ENCODE data around the gene PCDHGA8. TPM values are rescaled to one million over a fixed set of nuclear protein-coding genes. Genes with fewer than 3 reads are reported as not detected.
"Not testable (repeated sequence)": the region's sequence is repeated elsewhere in the genome, so short reads cannot be mapped to it uniquely, and the experiment has no call there.

Gene PCDHGA8
- total RNA-seq, 2 experiments from 2014 or later, result not detected

DNA sequence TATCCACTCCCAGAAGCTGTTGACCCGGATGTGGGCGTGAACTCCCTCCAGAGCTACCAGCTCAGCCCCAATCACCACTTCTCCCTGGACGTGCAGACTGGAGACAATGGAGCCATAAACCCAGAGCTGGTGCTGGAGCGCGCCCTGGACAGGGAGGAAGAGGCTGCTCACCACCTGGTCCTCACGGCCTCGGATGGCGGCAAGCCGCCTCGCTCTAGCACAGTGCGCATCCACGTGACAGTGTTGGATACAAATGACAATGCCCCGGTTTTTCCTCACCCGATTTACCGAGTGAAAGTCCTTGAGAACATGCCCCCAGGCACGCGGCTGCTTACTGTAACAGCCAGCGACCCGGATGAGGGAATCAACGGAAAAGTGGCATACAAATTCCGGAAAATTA lies 834 bp downstream of the PCDHGA8 start:
- H3K4me1 Mint-ChIP-seq (ENCODE audit: low read depth), result no peaks in the 10 kb centered on the region
- peaks cover 34% of the 10 kb centered on the region for H3K27me3 Mint-ChIP-seq (ENCODE audit: low read depth)
- H3K27ac Mint-ChIP-seq, result no peak overlapping the region
- H3K9me3 Mint-ChIP-seq (ENCODE audit: insufficient read depth), result peaks cover 39% of the 10 kb centered on the region
- ATAC-seq (no peak), DNase-seq (no peak)
- no peak overlapping the region for H3K4me3 Mint-ChIP-seq
- peaks cover 9% of the 10 kb centered on the region for H3K36me3 Mint-ChIP-seq (ENCODE audit: low read depth)
- POLR2A ChIA-PET, result no interaction called here
- CTCF ChIA-PET, result interaction anchor here (1.0 to 2.2 kb wide), 4 partner anchors 20 to 120 kb away, joined by 3 to 8 read pairs (median 6); partner anchors contain the start of genes PCDHGA10, PCDHGA11 and PCDHGA12

DNA sequence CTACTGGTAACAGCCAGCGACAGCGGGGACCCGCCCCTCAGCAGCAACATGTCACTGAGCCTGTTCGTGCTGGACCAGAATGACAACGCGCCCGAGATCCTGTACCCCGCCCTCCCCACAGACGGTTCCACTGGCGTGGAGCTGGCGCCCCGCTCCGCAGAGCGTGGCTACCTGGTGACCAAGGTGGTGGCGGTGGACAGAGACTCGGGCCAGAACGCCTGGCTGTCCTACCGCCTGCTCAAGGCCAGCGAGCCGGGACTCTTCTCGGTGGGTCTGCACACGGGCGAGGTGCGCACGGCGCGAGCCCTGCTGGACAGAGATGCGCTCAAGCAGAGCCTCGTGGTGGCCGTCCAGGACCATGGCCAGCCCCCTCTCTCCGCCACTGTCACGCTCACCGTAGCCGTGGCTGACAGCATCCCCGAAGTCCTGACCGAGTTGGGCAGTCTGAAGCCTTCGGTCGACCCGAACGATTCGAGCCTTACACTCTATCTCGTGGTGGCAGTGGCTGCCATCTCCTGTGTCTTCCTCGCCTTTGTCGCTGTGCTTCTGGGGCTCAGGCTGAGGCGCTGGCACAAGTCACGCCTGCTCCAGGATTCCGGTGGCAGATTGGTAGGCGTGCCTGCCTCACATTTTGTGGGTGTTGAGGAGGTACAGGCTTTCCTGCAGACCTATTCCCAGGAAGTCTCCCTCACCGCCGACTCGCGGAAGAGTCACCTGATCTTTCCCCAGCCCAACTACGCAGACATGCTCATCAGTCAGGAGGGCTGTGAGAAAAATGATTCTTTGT lies 2.2 kb downstream of the PCDHGA8 start:
- peaks cover 35% of the 10 kb centered on the region for H3K27me3 Mint-ChIP-seq (ENCODE audit: low read depth)
- peaks cover 15% of the 10 kb centered on the region for H3K36me3 Mint-ChIP-seq (ENCODE audit: low read depth)
- peaks cover 38% of the 10 kb centered on the region for H3K9me3 Mint-ChIP-seq (ENCODE audit: insufficient read depth)
- H3K27ac Mint-ChIP-seq; H3K4me1 Mint-ChIP-seq (ENCODE audit: low read depth); POLR2A ChIA-PET; ATAC-seq; DNase-seq; H3K4me3 Mint-ChIP-seq: not testable (repeated sequence)
- CTCF ChIA-PET, result interaction anchor here (1.0 to 3.7 kb wide), 4 partner anchors 19 to 172 kb away, joined by 3 to 17 read pairs (median 4); partner anchors contain the start of gene PCDHGA10

DNA sequence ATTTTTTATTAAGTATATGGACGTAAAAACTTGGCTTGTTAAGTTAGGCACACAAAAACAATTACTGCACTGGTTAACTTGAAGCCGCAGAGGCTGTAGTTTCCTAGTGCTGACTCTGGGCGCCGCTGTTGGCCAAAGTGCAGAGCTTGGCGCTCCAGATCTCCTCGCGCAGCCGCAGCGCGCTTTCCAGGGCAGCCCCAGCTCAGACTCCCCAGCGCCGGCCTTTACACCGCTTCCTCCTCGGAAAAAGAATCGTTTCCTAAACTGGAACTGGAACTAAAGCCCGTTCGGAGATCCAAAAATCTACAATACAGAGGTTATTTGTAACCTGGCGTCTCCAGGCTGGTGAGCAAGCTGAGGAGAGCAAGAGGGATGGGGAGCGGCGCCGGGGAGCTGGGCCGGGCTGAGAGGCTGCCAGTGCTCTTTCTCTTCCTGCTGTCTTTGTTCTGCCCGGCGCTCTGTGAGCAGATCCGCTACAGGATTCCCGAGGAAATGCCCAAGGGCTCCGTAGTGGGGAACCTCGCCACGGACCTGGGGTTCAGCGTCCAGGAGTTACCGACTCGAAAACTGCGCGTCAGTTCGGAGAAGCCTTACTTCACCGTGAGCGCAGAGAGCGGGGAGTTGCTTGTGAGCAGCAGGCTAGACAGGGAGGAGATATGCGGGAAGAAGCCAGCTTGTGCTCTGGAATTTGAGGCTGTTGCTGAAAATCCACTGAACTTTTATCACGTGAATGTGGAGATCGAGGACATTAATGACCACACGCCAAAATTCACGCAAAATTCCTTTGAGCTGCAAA lies 5.5 kb downstream of the PCDHGA8 start, which contains the start of gene PCDHGB5:
PCDHGB5 (plus strand) TSS at position 192 of the 796 bp plus-strand sequence; CDS start at position 373, 181 bp downstream.
- H3K27ac Mint-ChIP-seq; H3K4me1 Mint-ChIP-seq (ENCODE audit: low read depth); POLR2A ChIA-PET: not testable (repeated sequence)
- H3K27me3 Mint-ChIP-seq (ENCODE audit: low read depth), result peaks cover 39% of the 10 kb centered on the region
- DNase-seq (peak; percentile 58), ATAC-seq (peak; percentile 65)
- peaks cover 31% of the 10 kb centered on the region for H3K9me3 Mint-ChIP-seq (ENCODE audit: insufficient read depth)
- peaks cover 13% of the 10 kb centered on the region for H3K36me3 Mint-ChIP-seq (ENCODE audit: low read depth)
- CTCF ChIA-PET, result interaction anchor here (0.9 to 3.7 kb wide), 12 partner anchors 9 to 166 kb away, joined by 3 to 17 read pairs (median 5); partner anchors contain the start of genes PCDHGA10, PCDHGA11, PCDHGA12 and PCDHGA5
- H3K4me3 Mint-ChIP-seq, result peak within 1 kb of the TSS; percentile 36

DNA sequence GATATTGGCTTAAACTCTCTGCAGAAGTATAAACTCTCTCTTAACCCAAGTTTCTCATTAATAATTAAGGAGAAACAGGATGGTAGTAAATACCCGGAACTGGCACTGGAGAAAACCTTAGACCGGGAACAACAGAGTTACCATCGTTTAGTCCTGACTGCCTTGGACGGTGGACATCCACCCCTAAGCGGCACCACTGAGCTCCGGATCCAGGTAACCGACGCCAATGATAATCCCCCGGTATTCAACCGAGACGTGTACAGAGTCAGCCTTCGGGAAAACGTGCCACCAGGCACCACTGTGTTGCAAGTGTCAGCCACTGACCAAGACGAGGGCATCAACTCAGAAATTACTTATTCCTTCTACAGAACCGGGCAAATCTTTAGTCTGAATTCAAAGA lies 6.2 kb downstream of the PCDHGA8 start:
- Mint-ChIP-seq H3K27ac (no peak overlapping the region), H3K36me3 (ENCODE audit: low read depth) (peaks cover 11% of the 10 kb centered on the region), H3K4me1 (ENCODE audit: low read depth) (peaks cover 3% of the 10 kb centered on the region), H3K4me3 (peak overlapping the region; percentile 4), H3K27me3 (ENCODE audit: low read depth) (peaks cover 46% of the 10 kb centered on the region), H3K9me3 (ENCODE audit: insufficient read depth) (peaks cover 31% of the 10 kb centered on the region)
- CTCF ChIA-PET, result interaction anchor here (1.8 to 3.7 kb wide), 4 partner anchors 15 to 165 kb away, joined by 5 to 17 read pairs (median 6); partner anchors contain the start of gene PCDHGA10
- DNase-seq (no peak), ATAC-seq (no peak)
- POLR2A ChIA-PET, result no interaction called here

DNA sequence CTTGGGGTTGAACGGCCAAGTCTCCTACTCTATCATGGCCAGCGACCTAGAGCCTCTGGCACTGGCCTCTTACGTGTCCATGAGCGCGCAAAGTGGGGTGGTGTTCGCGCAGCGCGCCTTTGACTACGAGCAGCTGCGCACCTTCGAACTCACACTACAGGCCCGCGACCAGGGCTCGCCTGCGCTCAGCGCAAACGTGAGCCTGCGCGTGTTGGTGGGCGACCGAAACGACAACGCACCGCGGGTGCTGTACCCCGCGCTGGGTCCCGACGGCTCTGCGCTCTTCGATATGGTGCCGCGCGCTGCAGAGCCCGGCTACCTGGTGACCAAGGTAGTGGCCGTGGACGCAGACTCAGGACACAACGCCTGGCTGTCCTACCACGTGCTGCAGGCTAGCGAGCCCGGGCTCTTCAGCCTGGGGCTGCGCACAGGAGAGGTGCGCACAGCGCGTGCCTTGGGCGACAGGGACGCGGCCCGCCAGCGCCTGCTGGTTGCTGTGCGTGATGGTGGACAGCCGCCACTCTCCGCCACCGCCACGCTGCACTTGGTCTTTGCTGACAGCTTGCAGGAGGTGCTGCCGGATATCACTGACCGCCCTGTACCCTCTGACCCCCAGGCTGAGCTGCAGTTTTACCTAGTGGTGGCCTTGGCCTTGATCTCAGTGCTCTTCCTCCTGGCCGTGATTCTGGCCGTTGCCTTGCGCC lies 7.3 kb downstream of the PCDHGA8 start:
- ATAC-seq, result no peak
- H3K4me3 Mint-ChIP-seq, result no peak overlapping the region
- H3K27me3 Mint-ChIP-seq (ENCODE audit: low read depth), result peaks cover 49% of the 10 kb centered on the region
- CTCF ChIA-PET, result interaction anchor here (0.9 to 1.1 kb wide), 2 partner anchors 13 to 79 kb away, joined by 3 read pairs; partner anchors contain the start of genes PCDHGA10 and TAF7
- no peak for DNase-seq
- H3K36me3 Mint-ChIP-seq (ENCODE audit: low read depth), result peaks cover 12% of the 10 kb centered on the region
- POLR2A ChIA-PET, result no interaction called here
- H3K4me1 Mint-ChIP-seq (ENCODE audit: low read depth), result peaks cover 3% of the 10 kb centered on the region
- peaks cover 23% of the 10 kb centered on the region for H3K9me3 Mint-ChIP-seq (ENCODE audit: insufficient read depth)
- peak overlapping the region; percentile 23 for H3K27ac Mint-ChIP-seq

DNA sequence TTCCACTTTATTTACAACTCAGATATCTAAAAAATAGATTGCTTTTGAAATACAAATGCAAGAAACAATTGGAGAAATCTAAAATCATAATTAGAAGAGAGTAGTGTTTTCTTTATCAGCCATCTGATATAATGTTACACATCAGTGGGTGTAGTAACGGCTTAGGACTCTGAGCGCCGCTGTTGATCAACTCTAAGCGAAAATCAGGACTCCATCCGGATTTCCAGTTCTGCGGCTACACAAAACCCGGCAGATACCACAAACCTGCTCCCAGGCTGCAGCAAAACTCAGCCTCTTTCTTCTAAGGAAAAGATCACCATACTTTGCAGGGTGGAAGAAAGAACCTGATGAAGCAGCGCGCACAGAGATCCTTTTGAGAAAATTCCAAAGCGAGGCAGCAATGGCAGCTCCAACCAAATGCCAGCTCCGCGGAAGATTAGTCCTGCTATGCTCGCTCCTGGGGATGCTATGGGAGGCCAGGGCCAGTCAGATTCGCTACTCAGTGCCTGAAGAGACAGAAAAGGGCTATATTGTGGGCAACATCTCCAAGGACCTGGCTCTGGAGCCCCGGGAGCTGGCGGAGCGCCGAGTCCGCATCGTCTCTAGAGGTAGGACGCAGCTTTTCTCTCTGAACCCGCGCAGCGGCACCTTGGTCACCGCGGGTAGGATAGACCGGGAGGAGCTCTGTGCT lies 10.3 kb downstream of the PCDHGA8 start, which contains the start of gene PCDHGA9:
PCDHGA9 (plus strand) TSS at position 226 of the 691 bp plus-strand sequence; CDS start at position 401, 175 bp downstream.
- no peak within 1 kb of the TSS for H3K27ac Mint-ChIP-seq
- ChIA-PET POLR2A (no interaction called here), CTCF (interaction anchor here (1.1 to 1.8 kb wide), 2 partner anchors 9 to 155 kb away, joined by 3 read pairs; no protein-coding TSS in a partner anchor)
- H3K9me3 Mint-ChIP-seq (ENCODE audit: insufficient read depth), result peaks cover 18% of the 10 kb centered on the region
- no peak for DNase-seq
- peaks cover 3% of the 10 kb centered on the region for H3K4me1 Mint-ChIP-seq (ENCODE audit: low read depth)
- peaks cover 9% of the 10 kb centered on the region for H3K36me3 Mint-ChIP-seq (ENCODE audit: low read depth)
- peak within 1 kb of the TSS; percentile 26 for H3K4me3 Mint-ChIP-seq
- ATAC-seq, result no peak
- peaks cover 46% of the 10 kb centered on the region for H3K27me3 Mint-ChIP-seq (ENCODE audit: low read depth)

DNA sequence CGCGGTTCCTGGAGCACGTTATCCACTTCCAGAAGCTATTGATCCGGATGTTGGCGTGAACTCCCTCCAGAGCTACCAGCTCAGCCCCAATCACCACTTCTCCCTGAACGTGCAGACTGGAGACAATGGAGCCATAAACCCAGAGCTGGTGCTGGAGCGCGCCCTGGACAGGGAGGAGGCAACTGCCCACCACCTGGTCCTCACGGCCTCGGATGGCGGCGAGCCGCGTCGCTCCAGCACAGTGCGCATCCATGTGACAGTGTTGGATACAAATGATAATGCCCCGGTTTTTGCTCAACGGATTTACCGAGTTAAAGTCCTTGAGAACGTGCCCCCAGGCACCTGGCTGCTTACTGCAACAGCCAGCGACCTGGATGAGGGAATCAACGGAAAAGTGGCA lies 11.0 kb downstream of the PCDHGA8 start:
- Mint-ChIP-seq H3K27me3 (ENCODE audit: low read depth) (peaks cover 52% of the 10 kb centered on the region), H3K36me3 (ENCODE audit: low read depth) (peaks cover 11% of the 10 kb centered on the region), H3K27ac (no peak overlapping the region), H3K9me3 (ENCODE audit: insufficient read depth) (peaks cover 23% of the 10 kb centered on the region), H3K4me1 (ENCODE audit: low read depth) (peaks cover 5% of the 10 kb centered on the region), H3K4me3 (no peak overlapping the region)
- no peak for ATAC-seq
- CTCF ChIA-PET, result interaction anchor here (1.1 to 1.8 kb wide), 2 partner anchors 9 to 154 kb away, joined by 3 read pairs; no protein-coding TSS in a partner anchor
- POLR2A ChIA-PET, result no interaction called here
- no peak for DNase-seq

DNA sequence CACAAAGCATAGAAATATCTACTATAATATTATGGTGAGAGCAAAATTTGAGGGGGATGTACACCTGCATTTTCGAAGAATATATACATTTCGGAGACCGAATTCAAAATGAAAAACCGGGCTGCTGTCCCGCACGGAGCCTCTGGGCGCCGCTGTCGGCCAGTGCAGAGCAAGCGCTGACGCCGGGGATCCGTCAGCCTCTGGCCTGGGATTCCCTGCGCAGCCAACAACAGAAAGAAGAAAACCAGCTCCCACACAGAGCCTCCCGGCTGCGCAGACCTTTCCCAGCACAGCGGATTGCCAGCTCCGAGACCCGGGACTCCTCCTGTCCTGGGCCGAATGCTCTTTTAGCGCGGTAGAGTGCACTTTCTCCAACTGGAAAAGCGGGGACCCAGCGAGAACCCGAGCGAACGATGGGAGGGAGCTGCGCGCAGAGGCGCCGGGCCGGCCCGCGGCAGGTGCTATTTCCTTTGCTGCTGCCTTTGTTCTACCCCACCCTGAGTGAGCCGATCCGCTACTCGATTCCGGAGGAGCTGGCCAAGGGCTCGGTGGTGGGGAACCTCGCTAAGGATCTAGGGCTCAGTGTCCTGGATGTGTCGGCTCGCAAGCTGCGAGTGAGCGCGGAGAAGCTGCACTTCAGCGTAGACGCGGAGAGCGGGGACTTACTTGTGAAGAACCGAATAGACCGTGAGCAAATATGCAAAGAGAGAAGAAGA lies 15.5 kb downstream of the PCDHGA8 start, which contains the start of gene PCDHGB6:
PCDHGB6 (plus strand) TSS at position 232 of the 716 bp plus-strand sequence; CDS start at position 414, 182 bp downstream.
- not testable (repeated sequence) for DNase-seq, ATAC-seq

DNA sequence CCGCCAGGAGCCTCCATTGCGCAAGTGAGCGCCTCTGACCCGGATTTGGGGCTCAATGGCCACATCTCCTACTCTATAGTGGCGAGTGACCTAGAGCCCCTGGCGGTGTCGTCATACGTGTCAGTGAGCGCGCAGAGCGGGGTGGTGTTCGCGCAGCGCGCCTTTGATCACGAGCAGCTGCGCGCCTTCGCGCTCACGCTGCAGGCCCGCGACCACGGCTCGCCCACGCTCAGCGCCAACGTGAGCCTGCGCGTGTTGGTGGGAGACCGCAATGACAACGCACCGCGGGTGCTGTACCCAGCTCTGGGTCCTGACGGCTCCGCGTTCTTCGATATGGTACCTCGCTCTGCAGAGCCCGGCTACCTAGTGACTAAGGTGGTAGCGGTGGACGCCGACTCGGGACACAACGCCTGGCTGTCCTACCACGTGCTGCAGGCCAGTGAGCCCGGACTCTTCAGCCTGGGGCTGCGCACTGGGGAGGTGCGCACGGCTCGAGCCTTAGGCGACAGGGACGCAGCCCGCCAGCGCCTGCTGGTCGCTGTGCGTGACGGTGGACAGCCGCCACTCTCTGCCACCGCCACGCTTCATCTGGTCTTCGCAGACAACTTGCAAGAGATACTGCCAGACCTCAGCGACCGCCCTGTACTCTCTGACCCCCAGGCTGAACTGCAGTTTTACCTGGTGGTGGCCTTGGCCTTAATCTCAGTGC lies 17.3 kb downstream of the PCDHGA8 start:
- Mint-ChIP-seq H3K9me3 (ENCODE audit: insufficient read depth) (peaks cover 25% of the 10 kb centered on the region), H3K4me1 (ENCODE audit: low read depth) (peaks cover 21% of the 10 kb centered on the region), H3K27me3 (ENCODE audit: low read depth) (peaks cover 52% of the 10 kb centered on the region), H3K27ac (no peak overlapping the region), H3K4me3 (no peak overlapping the region), H3K36me3 (ENCODE audit: low read depth) (peaks cover 17% of the 10 kb centered on the region)
- DNase-seq, result no peak
- POLR2A ChIA-PET, result no interaction called here
- CTCF ChIA-PET, result no interaction called here
- ATAC-seq, result no peak

More for the DNA sequence above, 15.5 kb downstream of the PCDHGA8 start, which contains the start of gene PCDHGB6:
- H3K27ac Mint-ChIP-seq; H3K4me1 Mint-ChIP-seq (ENCODE audit: low read depth); POLR2A ChIA-PET: not testable (repeated sequence)
- peaks cover 24% of the 10 kb centered on the region for H3K9me3 Mint-ChIP-seq (ENCODE audit: insufficient read depth)
- H3K4me3 Mint-ChIP-seq, result peak within 1 kb of the TSS; percentile 25
- peaks cover 13% of the 10 kb centered on the region for H3K36me3 Mint-ChIP-seq (ENCODE audit: low read depth)
- CTCF ChIA-PET, result interaction anchor here (0.6 to 1.9 kb wide), 7 partner anchors 10 to 156 kb away, joined by 3 to 6 read pairs (median 4); partner anchors contain the start of genes PCDHGB7 and TAF7
- peaks cover 49% of the 10 kb centered on the region for H3K27me3 Mint-ChIP-seq (ENCODE audit: low read depth)
